Stomach (tissue), 9 donors: ENCODE results near the gene COL11A1. TPM values are rescaled to one million over a fixed set of nuclear protein-coding genes. Genes with fewer than 3 reads are reported as not detected.

Source experiments
- DNase-seq, 2 donors: peaks; one replicate each; pipeline versions ENCODE4 v3.0.0 to v3.0.0-alpha.2; 2013 to 2019
- H3K27ac ChIP-seq, 5 donors: fragments of 200-600 bp in 4 of 5; sonication (generic) in 4 of 5; one replicate each; pipeline ENCODE4 v1.5.1; 2013 to 2019; ENCODE audit warnings: mild to moderate bottlenecking in 1 of 5, moderate library complexity in 1 of 5
- H3K27me3 ChIP-seq, 3 donors: fragments of 200-600 bp; sonication (generic); one replicate each; pipeline ENCODE4 v1.5.1; 2017 to 2019; ENCODE audit warnings: mixed run types in 1 of 3
- H3K36me3 ChIP-seq, 4 donors: fragments of 200-600 bp; sonication (generic); 1 replicate in 3 of 4; 2 replicates in 1 of 4; pipeline ENCODE4 v1.5.1; 2016 to 2019
- H3K4me1 ChIP-seq, 4 donors: fragments of 200-600 bp; sonication (generic); one replicate each; pipeline ENCODE4 v1.5.1; 2016 to 2019
- H3K4me3 ChIP-seq, 4 donors: fragments of 200-600 bp; sonication (generic) in 3 of 4; one replicate each; pipeline ENCODE4 v1.5.1; 2016 to 2019; ENCODE audit warnings: mild to moderate bottlenecking in 1 of 4
- H3K9me3 ChIP-seq, 4 donors: fragments of 200-600 bp; sonication (generic); one replicate each; pipeline ENCODE4 v1.5.1; 2016 to 2019
- EP300 ChIP-seq: sonication (generic); formaldehyde crosslinking; IDR thresholded peaks from one replicate; pipeline ENCODE4 v1.6.1; 2017; ENCODE audit warnings: antibody characterized with exemption
- POLR2A ChIP-seq, 4 donors: fragments of 450-650 bp; IDR thresholded peaks; one replicate each; pipeline ENCODE4 v1.6.1; 2016; ENCODE audit warnings: antibody characterized with exemption in 4 of 4, control low read depth in 2 of 4, mild to moderate bottlenecking in 1 of 4, moderate library complexity in 1 of 4
- POLR2AphosphoS5 ChIP-seq, 3 donors: sonication (generic); formaldehyde crosslinking; IDR thresholded peaks; one replicate each; pipeline ENCODE4 v1.6.1; 2016; ENCODE audit warnings: antibody characterized with exemption in 3 of 3
- WGBS, 5 donors: extraction: QIAGEN DNeasy Blood & Tissue Kit in 3 of 5; methylation state at CpG; one replicate each; pipeline versions ENCODE4 v1.1.5 to v1.1.7; 2013 to 2018; 5-methylcytosine and 5-hydroxymethylcytosine counted together
- intact Hi-C: fragments of 100-400 bp; cut with DNase I; formaldehyde crosslinking; loops from one replicate; pipeline ENCODE4 v1.15.1; 2023; ENCODE audit warnings: low total_unique reads
- polyA plus RNA-seq, 3 donors: library from polyadenylated mRNA; stranded (reverse); fragments of 200-250 nt; gene quantifications; one replicate each; pipeline ENCODE4 v1.2.3, GENCODE V29; 2013
- total RNA-seq, 5 donors: library from RNA; depleted of rRNA; stranded (reverse); fragments of >200 nt; gene quantifications; one replicate each; pipeline versions ENCODE4 v1.1.0 to v1.2.3, GENCODE V29; 2014 to 2016
- TF ChIP-seq, protein P1 (sequence below), 7 experiments: fragments of 450-650 bp in 4 of 7; fragments of 200-600 bp in 3 of 7; sonication (generic) in 3 of 7; IDR thresholded peaks; one replicate each; pipeline ENCODE4 v1.5.1; 2016 to 2019; ENCODE audit warnings: antibody characterized with exemption in 7 of 7, control low read depth in 2 of 7, mild to moderate bottlenecking in 1 of 7
- donor health status: healthy with polysubstance abuse.
- donor health status: Bipolar disorder and iron deficiency.
- donor health status: healthy.

The COL11A1 gene
- total and polyA plus RNA-seq, 8 donors = under 0.01 to 7.0 (median 0.29) TPM; not detected in 5

DNA sequence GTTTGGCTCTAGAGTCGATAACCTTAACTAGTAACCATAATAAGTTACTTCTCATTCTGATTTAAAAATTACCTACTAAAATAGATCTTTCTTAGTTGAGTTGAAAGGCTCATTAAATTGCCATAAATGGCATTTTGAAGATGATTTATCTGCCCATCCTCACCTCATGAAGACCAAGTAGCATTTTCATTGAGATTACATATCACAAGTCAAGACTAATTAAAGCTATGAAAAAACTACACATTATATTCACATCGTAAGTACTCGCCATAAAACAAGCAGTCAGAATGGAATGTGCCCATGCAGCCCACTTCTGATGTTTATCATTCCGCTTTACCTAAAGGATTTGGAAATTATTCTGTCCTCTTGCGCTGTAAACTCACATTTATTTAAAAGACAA is 212.0 kb downstream of the COL11A1 start:
- 81 to 89% (median 85%) methylated on average over 5 of the region's 5 CpGs for WGBS, 5 donors
- H3K4me1 ChIP-seq = no peaks in the 10 kb centered on the region
- intact Hi-C loops = no loop called here
- no peak for TF ChIP-seq EP300
- no peak for TF ChIP-seq POLR2AphosphoS5 (IDR thresholded peaks at IDR 0.05)
- TF ChIP-seq, protein P1, sequence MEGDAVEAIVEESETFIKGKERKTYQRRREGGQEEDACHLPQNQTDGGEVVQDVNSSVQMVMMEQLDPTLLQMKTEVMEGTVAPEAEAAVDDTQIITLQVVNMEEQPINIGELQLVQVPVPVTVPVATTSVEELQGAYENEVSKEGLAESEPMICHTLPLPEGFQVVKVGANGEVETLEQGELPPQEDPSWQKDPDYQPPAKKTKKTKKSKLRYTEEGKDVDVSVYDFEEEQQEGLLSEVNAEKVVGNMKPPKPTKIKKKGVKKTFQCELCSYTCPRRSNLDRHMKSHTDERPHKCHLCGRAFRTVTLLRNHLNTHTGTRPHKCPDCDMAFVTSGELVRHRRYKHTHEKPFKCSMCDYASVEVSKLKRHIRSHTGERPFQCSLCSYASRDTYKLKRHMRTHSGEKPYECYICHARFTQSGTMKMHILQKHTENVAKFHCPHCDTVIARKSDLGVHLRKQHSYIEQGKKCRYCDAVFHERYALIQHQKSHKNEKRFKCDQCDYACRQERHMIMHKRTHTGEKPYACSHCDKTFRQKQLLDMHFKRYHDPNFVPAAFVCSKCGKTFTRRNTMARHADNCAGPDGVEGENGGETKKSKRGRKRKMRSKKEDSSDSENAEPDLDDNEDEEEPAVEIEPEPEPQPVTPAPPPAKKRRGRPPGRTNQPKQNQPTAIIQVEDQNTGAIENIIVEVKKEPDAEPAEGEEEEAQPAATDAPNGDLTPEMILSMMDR (IDR thresholded peaks at IDR 0.05) = no peak
- no peak for TF ChIP-seq POLR2A (IDR thresholded peaks at IDR 0.05)
- H3K9me3 ChIP-seq = no peaks in the 10 kb centered on the region
- no peaks in the 10 kb centered on the region for H3K27me3 ChIP-seq
- H3K27ac ChIP-seq = no peak overlapping the region
- no peak overlapping the region for H3K4me3 ChIP-seq
- no peaks in the 10 kb centered on the region for H3K36me3 ChIP-seq
- no peak for DNase-seq

DNA sequence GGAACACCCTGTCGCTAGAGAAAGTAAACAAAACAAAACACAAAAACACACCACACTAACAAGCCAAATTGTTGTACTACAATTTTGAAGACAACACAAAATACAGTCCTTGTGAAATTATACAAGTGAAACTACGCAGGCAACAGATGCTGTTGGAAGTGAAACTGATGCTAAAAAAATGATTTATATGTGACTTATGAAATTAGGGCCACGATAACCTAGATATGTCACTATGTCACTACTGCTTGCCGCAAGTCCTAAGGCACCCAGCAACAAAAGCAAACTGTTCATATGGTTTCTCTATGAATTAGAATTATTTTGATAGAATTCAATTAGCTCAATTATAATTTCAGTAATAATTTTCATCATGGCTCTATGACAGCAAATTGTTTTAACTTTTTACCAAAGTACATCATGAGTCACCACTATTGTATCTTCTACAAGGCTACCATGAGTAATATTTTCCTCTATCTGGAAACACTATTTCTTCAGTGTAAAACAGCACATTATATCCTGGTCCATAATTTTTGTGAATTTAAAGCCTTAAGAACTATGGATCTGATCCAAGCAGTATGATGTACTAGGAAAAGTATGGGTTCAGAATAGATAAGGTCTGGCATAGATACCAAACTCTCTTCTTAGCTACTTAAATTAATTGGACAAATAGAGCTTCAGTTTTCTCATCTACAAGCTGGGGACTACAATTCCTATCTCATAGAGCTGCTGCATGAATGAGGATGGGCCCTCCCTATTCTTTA is 216.3 kb downstream of the COL11A1 start:
- Histone ChIP-seq H3K4me3 (no peak overlapping the region), H3K27ac (no peak overlapping the region), H3K9me3 (no peaks in the 10 kb centered on the region), H3K4me1 (no peaks in the 10 kb centered on the region), H3K27me3 (no peaks in the 10 kb centered on the region), H3K36me3 (no peaks in the 10 kb centered on the region)
- TF ChIP-seq, protein P1 (IDR thresholded peaks at IDR 0.05) = no peak
- TF ChIP-seq POLR2A (IDR thresholded peaks at IDR 0.05) (no peak), POLR2AphosphoS5 (IDR thresholded peaks at IDR 0.05) (no peak), EP300 (no peak)
- intact Hi-C loops = no loop called here
- DNase-seq = peak in 1 of 2 donors; percentile 5
- 84 to 92% (median 87%) methylated on average over 4 of the region's 4 CpGs for WGBS, 5 donors

DNA sequence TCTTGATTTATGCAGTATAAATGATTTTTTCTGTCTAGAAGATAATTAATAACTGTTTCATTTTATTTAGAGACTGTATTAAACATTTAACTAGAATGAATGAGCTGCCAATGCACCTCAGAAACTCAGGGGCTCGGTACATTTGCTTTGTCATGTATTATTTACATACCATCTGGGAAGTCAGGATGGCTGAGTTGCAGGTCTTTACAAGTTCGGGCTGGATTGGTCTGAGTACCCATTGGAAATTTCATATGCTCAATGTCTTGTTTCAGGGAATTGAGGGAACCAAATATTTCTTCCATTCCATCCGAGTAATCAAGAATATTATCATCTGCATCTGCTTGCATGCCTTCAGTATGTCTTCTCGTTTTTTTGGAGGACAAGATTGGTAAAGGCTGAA is 221.7 kb downstream of the COL11A1 start:
- no peaks in the 10 kb centered on the region for H3K9me3 ChIP-seq
- H3K27ac ChIP-seq = no peak overlapping the region
- intact Hi-C loops = no loop called here
- no peak for DNase-seq
- H3K27me3 ChIP-seq = no peaks in the 10 kb centered on the region
- no peak overlapping the region for H3K4me3 ChIP-seq
- 51 to 60% (median 55%) methylated on average over 4 of the region's 4 CpGs for WGBS, 5 donors
- H3K4me1 ChIP-seq = no peaks in the 10 kb centered on the region
- no peaks in the 10 kb centered on the region for H3K36me3 ChIP-seq
- TF ChIP-seq, protein P1 (IDR thresholded peaks at IDR 0.05) = no peak

DNA sequence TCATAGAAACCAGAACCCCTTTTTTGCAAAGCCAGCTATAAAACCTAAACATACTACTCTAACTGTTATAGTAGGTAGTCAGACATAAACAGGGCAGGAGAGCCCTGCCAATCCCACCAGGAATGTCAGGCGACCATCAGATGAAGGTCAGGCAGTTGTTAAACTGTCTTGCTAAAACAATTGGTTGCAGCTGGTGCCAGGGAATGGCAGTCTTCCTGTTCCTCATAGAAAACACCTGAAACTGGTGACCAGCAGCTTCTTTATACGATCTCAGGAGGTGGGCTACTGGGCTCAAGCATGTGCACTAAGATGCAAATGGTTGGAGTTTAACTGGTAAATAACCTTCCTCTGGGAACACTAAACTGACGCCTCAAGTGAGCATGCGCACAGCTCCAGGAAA is 224.1 kb downstream of the COL11A1 start:
- H3K4me3 ChIP-seq = no peak overlapping the region
- no peak for DNase-seq
- intact Hi-C loops = no loop called here
- no peaks in the 10 kb centered on the region for H3K4me1 ChIP-seq
- no peak overlapping the region for H3K27ac ChIP-seq
- no peaks in the 10 kb centered on the region for H3K27me3 ChIP-seq
- no peaks in the 10 kb centered on the region for H3K9me3 ChIP-seq
- TF ChIP-seq POLR2A (IDR thresholded peaks at IDR 0.05) (no peak), EP300 (no peak)
- TF ChIP-seq, protein P1 (IDR thresholded peaks at IDR 0.05) = no peak
- H3K36me3 ChIP-seq = no peaks in the 10 kb centered on the region
- WGBS, 5 donors = 79 to 90% (median 81%) methylated on average over 3 to 4 of the region's 4 CpGs
